ENCODE results near the gene RAB40C.

RAB40C gene

DNA sequence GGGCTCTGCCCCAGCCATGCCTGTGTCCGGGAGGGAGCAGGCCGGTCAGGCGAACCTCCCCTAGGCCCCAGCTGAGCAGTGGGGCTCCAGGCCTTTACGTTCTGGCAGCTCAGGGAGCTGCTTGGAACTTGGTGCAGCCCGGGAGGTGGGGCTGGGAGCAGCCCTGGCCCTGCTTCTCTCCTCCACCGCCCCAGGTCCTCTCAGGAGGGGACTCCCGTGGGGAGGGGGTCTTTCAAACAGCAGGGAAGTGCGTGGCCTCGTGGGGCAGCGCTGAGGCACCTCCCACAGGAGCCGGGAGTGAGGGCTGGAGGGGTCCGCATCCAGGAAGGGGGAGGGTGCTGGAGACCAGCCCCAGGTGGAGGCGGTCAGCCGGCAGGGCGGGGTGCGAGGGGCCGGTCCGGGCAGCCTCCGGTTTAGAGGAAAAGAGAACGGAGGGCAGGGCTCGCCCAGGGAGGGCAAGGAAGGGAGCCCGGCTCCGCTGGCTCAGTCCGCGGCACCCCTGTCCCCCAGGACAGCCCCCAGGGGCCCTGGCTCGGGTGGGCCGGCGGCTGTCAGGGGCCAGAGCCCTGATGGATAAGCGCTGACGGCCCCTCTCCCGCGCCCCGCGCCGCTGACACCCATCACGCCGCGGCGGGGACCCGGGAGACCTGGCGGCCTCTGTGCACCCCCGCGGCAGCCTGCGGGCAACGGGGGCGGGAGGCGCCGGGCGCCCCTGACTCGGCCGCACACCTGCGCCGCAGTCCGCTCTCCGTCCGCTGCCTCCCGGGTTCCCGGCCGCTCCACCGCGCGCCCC lies 30.3 kb upstream of the RAB40C start:
- DNase-seq: no peak

DNA sequence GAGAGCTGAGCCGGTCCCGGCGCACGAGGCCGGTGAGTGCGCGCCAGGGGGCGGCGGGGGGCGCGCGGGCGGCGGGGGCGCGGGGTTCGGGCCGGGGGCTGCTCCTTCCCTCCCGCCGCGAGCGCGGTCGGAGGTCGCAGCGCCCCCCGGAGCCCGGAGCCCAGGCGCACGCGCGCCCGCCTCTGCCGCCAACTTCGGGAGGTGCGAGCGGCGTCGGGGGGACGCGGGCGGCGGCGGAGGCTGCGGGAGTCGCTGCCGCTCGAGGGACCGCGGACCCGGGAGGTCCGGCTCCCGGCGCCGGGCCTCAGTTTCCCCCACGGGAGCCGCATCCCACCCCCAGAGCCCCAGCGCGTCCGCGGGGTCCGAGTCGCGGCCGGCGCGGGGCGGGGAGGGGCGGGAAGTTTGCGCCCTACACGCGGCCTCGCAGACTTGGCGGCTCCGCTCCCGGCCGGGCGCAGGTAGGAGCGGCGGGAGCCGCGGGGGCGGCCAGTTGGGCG lies 29.6 kb upstream of the RAB40C start, which contains the start of gene PRR35:
Gene PRR35 (plus strand): TSS at position 191 of the 497 bp plus-strand sequence. CDS start 2,901 bp downstream, outside the sequence.
- DNase-seq: no peak

DNA sequence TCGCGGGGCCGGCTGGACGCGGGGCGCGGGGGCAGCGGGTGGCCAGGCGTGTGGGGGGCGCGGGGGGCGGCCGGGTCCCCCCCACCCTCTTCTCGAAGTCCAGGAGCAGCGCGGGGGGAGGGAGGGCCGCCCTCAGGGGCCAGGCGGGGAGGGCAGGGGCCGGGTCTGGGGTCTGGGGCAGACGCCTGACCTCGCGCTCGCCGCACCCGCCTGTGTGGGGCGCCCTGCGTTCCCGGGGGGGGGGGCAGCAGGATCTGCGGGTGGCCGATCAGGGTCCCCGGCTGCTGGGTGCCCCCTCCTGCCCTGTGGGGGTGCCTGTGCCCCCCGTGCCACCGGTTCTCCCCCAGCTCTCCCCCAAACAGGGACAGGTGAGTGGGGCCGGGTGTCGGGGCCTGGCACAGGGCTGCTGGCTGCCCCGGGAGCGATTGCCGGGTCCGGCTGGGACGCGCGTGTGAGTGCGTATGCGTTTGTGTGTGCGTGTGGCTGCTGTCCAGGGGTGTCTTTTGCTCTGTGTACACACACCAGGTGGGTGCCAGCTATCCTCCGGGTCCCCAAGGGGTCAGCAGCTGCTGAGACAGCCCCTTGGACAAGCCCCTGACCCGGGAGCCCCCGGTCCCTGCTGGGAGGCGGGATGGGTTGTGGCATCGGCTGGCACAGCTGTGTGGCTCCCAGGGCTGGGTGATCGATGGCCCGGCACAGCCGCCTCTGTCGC lies 29.0 kb upstream of the RAB40C start:
- no peak for DNase-seq

DNA sequence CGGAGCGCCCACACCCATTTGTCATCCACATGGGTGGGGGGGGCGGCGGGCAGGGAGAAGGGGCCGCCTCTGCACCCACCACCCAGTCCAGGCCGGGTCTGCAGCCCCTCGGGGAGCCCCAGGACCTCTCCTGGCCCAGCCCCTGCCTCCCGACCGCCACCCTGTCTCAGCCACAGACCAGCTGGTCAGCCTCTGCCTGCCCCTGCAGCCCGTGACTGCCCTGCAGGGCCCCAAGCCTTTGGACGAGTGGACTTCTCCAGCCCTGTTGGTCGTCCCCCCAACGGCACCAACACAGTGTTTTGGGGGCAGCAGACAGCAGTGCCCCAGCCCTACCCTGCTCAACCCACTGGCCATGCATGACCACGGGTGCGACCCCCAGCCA lies 28.5 kb upstream of the RAB40C start:
- no peak for DNase-seq

DNA sequence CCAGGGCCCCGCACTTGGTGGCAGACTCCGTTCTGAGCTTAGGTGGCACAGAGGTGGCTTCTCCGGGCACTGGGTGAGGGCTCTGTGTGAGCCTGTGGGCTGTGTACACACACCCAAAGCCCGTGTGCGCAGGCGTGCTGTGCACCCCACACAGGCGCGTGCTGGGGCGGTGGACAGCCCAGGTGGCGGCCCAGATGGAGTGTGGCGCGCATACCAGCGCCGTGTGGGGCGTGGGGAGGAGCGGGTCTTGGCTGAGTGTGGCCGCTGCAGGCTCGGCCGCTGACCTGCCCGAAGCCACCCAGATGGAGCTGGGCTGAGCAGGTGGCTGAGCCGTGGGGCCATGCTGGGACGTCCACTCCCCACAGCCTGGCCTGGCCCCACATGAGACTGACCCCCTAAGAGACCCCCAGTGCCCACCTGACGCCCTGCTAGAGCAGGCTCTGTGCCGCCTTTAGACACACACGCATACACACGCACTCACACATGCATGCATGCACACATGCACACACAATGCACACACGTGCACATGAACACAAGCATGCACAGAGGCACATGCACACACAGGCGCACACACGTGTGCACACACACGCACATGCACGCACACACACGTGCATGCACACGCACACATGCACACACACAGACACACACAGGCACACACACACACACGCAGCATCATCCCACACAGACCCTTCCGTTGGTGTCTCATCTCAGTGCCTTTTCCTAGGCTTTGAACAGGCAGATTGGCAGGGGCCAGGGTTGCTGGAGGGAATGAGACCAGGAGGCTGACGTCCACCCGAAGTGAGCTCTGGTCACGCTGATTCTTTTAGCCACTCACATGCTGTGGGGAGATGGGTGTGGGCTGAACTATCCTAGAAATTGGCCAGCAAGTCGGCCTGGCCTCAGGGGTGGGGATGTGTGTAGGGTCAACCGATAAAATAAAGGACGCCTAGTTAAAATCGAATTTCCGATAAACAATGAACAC lies 27.6 kb upstream of the RAB40C start:
- DNase-seq: no peak

DNA sequence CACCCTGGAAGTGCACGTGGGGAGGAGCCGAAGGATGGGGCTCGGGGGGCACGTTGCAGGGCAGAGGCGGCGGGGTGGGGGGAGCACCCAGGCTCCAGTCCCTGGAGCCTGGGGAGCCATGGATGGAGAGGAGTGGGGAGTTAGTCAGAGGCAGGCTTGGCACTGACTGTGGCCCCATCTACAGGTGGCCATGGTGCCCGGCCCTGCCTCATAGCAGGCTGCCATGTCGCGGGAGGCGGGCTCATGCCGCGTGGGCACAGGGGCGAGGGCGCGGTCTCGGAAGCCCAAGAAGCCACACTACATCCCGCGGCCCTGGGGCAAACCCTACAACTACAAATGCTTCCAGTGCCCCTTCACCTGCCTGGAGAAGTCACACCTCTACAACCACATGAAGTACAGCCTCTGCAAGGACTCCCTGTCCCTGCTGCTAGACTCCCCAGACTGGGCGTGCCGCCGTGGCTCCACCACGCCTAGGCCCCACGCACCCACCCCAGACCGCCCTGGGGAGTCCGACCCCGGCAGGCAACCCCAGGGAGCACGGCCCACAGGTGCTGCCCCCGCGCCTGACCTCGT lies 26.7 kb upstream of the RAB40C start:
- DNase-seq: no peak

DNA sequence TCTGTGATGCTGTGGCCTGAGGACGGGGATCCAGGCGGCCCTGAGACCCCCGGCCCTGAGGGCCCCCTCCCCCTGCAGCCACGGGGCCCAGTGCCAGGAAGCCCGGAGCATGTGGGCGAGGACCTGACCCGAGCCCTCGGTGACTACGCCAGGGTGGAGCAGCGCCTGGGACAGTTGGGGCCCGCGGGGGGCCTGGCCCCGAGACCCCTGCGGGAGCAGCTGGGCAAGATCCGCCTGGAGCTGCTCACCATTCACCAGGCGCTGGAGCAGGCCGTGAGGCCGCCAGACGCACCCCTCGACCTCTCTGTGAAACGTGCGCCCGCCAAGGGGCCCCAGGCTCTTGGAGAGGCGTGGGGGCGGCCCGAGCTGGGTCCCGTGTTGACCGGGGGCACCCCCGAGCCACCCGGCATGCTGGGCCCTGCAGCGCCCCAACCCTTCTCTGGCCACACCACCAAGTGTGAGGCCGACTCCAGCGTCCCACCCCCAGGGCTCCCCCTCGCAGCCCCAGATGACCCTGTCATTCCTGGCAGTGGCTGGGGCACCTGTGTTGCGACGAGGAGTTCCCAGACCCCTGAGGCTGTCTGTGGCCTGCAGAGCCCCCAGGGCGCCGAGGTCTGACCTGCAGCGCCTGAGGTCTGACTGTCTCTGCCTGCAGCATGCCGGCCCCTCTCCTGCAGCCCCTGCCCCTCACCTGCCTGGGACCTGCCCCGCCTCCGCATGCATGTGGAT lies 25.0 kb upstream of the RAB40C start:
- no peak for DNase-seq

DNA sequence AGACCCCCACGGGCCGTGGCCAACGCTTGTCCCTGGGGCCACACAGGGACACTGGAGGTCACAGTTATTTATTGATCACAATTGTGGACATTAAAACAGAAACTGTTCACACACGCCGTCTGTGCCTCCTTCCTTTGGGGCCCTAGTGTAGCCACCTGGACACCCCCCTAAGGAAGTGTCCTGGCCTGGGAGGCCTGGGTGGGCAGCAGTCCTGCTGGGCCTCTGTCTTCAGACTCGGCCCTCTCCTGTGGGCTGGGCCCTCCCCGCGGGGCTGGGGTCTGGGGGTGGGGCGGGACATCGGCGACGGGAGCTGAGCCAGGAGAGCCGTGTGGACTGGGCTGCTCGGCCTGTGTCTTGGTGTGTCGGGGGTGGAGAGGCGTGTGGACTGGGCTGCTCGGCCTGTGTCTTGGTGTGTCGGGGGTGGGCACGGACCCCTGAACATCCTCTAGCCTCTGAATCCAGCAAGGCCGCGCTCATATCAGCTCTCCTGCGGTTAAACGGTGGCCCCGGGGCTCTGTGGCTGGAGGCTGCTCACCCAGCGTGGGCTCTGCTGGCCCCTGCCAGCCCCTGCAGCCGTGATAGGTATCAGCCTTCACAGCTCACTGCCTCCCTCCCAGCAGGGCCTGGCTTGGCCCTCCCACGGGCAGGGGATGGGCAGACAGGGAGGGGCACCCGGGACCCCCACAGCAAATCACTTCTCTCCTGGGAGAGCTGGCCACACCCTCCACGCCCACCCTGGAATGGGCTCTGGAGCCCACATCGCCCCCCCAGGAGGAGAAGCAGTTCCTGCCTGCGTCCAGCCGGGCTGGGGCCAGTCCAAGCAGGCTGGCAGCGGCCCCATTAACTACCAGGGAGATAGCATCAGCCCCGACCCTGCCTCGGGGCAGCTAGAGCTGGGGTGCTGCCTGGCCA lies 24.2 kb upstream of the RAB40C start:
- DNase-seq: no peak

DNA sequence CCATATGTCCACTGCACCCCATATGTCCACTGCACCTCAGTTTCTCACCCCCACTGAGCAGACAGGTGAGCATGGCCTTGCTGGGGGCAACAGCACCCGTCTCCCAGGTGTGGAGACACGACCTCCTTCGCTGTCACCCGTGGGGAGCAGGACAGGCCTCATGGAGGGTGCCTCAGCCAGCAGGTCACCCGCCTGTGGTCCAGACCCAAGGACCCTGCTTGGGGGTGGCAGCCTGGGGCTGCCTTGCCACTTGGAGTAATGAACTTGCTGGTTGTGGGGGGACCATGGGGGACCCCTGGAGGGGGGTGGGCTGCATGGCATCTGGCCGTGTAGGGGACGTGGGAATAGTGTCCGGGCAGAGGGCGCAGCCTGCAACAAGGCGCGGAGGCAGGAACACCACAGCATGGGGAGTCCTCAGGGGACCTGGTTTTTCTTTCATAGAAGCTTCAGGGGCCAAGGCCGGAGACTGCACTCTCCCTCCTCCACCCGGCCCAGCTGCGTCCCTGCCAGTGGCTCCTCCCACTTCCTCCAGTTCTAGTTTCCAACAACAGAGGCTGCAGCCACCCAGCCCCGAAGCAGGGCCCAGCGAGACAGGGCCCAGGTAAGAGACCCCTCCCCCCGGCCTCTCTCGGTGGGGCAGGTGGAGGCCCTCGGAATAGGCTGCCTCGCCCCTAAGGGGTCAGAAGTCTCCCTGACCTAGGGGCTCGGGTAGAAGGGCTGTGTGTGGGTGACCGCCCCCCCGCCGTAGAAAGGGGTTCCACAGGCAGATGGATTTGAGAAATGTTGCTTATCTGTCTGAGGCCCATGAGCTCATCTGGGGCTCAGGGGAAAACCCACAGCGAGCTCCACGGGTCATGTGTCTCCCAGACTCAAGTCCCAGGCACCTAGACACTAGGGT lies 23.1 kb upstream of the RAB40C start, which contains the start of gene NHLRC4:
Gene NHLRC4 (plus strand): TSS at position 531 of the 898 bp plus-strand sequence. CDS start 1,043 bp downstream, outside the sequence.
- no peak for DNase-seq

DNA sequence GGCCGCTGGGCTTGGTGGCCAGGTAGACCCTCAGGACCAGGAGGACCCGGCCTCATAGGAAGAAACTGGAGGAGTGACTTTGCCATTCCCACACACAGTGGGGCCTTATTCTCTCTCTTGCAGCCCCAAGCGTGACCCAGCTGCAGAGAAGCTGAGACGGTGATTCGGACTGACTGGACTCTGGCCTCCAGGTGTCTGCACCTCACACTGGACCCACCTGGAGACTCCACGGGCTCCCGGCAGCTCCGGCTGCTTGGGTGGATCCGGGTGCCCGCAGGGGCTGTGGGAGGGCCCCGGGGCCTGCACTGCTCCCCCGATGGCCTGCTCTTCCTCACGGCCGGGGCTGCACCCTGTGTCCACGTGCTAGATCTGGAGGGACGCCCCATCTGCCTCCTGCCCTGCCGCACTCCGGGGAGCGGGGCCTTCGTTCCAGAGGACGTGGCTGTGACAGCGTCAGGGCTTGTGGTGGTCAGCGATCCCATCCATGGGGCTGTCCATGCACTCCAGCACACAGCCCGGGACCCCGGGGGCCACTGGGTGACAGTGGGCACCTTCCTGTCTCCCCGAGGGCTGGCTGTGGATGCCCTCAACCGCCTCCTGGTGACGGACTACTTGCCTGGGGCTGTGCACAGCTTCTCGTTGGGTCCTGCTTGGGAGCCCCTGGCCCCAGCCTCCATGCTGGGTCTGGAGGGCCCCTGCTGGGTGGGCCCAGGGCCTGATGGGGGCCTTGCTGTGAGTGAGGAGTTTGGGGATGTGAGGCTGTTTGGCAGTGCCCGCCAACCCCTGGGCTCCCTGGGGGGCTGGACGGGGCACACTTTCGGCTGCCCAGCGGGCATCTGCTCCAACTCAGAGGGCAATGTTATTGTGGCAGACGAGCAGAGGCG lies 22.3 kb upstream of the RAB40C start:
- no peak for DNase-seq

DNA sequence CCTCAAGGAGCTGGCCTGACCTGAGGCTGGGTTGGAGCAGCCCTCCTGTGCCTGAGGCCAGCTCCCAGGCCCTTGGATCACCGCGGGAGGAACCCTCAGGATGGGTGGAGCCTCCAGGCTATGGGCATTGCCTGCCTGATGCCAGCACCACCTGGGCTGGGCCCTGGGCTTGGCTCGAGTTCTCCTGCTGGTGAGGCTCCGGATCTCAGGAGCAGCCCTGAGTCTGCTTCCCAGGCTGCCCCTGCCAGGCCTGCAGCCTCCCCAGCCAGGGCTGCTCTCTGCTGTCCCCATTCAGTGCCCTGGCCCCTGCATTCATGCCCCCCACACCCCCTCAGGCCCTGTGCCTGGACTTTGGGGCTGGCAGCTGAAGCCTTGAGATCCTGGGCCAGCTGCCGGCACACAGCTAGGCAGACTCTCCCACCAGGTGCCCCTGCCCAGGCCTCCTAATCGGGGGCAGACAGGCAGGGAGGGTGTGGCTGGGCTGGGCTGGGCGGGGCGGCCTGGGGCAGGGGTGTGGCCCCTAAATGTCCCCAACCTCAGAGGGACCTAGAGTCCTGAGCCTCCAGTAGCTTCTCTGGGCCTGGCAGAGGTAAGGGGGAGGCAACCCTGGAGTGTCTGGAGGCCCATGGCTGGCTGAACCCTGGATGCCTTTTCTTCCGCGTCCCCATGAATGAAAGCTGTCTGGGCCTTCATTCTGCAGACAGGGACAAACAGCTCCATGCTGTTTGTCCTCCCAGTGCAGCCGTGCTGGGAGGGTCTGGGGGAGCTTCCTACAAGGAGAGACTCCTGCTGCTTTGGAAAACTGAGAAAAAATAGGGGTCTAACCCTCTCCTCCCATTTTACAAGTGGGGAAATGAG lies 21.2 kb upstream of the RAB40C start:
- no peak for DNase-seq

DNA sequence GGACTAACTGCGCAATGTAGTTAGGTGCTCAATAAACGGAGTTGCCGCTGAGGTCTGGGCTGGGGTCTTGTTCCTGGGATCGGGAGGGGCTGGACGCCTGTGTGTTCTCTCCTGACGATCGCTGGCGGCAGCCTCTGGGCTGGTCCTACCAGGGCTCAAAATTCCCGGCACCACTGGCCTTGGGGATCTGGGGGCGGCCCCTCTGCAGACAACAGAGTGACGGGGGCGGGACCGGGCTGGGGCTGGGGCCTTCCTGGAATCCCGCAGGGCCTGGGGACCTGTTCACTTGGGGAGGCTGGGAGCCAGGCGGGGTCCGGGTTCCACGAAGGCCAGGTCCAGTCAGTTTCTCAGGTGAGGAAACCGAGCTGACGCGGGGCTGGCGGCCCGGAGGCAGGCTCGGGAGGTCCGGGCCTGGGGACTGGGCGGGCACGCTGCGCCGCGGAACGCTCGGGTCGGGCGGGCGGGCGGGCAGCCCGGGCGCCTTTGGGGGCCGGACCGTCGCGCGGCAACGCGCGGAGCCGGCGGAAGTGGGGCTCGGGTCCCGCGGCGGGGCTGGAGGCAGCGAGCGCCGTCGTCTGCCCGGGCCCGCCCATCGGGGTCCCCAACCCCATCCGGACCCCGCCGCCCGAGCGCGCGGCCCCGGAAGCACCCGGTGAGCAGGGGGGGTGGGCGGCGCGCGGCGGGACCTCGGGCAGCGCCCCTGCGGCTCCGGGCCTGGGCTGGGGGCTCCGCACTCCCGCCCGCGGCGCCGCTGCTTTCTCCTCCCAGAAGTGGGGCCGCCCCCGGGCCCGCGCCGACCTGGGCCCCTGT lies 20.2 kb upstream of the RAB40C start, which contains the start of gene PIGQ:
Gene PIGQ (plus strand): TSS at position 524 of the 810 bp plus-strand sequence. CDS start 4,107 bp downstream, outside the sequence.
- peak; percentile 33 for DNase-seq

DNA sequence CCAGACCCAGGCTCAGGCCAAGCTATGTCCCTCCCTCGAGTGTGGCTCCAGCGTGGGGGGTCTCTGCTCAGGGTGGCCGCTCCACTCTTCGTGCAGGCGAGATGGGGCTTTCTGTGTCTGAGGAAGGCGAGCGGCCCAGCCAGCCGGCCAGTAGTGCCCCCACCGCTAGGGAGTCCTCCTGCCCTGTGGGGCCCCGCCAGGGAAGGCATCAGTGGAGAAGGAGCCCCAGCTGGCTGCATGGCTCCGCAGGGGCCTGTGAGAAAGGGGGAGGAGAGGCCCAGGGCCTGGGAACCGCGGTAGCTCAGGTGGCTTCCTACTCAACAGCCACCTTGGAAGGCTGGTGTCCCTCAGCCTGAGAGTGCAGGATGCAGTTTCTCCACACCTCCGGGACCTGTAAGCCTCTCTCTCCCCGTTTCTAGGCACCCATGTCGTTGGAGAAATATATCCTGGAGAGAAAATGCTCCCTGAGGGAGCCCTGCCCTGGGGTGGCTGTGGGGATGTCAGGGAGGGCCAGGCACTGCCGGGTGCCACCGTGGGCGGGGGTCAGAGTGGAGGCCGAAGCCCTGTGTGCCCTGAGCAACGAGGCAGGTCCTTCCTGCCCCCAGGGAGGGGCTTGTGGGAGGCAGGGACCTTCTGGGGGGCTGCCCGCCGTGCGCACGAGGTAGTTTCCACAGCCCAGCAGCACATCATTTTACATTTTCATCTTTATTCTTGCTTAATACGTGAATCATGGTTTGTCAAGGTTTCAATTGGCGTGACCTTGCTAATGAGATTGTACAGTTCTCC lies 16.8 kb upstream of the RAB40C start:
- no peak for DNase-seq

DNA sequence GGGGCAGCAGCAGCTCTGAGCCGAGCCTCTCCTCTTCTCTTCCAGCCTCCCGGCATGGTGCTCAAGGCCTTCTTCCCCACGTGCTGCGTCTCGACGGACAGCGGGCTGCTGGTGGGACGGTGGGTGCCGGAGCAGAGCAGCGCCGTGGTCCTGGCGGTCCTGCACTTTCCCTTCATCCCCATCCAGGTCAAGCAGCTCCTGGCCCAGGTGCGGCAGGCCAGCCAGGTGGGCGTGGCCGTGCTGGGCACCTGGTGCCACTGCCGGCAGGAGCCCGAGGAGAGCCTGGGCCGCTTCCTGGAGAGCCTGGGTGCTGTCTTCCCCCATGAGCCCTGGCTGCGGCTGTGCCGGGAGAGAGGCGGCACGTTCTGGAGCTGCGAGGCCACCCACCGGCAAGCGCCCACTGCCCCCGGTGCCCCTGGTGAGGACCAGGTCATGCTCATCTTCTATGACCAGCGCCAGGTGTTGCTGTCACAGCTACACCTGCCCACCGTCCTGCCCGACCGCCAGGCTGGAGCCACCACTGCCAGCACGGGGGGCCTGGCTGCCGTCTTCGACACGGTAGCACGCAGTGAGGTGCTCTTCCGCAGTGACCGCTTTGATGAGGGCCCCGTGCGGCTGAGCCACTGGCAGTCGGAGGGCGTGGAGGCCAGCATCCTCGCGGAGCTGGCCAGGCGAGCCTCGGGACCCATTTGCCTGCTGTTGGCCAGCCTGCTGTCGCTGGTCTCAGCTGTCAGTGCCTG lies 15.7 kb upstream of the RAB40C start:
- no peak for DNase-seq
